Stromal cell of bone marrow (primary cell): ENCODE results near the gene EOLA2.
"Not testable (repeated sequence)": the region's sequence is repeated elsewhere in the genome, so short reads cannot be mapped to it uniquely, and the experiment has no call there.

Experiments used
- DNase-seq: peaks from one replicate; pipeline ENCODE4 v3.0.0-alpha.2; 2012; ENCODE audit warnings: low read depth

The EOLA2 gene

DNA sequence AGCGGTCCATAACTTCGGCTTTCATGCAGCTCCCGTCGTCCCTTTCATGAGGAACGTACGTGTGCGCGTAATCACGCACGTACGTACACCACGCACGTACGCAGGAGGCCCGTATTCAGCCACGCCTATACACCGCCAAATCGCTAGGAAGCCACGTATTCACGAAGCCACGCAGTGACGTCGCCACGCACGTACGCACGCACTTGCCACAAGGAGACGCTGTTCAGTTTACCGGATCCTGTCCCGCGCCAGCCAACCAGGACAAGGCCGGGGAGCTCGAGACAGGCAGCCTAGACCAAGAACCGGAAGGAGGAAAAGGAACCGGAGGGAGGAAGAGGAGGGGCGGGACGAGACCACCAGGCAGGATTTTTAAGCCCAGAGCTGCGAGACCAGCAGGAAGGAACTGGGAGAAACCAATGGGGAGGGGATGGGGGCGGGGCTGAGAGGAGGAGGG lies at the start of gene EOLA2:
Gene EOLA2, minus strand, starts transcription at position 65 of the 454 bp plus-strand sequence. CDS start 4,617 bp downstream, outside the sequence.
- peak; percentile 92 for DNase-seq

DNA sequence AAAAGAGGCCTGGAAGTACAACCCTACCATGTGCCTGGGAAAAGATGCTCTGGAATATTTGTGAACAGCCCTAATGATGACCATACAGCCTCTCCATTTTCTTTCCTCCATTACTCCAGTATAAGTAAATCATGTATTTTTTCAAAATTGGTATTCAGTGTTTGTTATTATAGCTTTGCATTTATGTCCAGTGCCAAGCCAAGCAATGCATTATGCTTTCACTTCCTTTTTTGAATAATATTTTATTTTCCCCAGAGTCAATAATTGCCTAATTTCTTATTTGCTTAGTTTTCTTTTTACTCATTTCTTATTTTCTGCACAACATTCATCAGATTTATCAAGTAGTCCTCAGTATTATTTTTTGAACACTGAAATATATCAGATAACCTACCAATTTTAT lies 49.3 kb upstream of the EOLA2 start:
- no peak for DNase-seq

DNA sequence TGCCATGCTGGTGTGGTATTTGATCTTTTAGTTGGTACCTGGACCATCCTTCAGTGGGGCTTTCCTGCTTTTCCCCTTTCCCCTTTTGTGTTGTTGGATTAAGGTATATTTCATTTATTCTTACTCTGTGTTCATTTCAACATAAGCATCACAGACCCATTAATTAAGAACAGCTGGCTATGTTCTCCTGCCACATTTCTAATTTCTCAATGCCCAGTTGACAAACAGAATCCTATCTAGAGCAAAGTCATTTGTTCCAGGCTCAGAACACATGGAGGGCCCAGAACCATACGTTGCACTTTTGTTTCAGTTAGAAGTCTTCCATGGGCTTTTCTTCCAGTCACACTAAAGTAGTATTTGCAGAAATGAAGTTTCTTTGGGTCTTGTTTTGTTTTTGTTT lies 46.1 kb upstream of the EOLA2 start:
- no peak for DNase-seq

DNA sequence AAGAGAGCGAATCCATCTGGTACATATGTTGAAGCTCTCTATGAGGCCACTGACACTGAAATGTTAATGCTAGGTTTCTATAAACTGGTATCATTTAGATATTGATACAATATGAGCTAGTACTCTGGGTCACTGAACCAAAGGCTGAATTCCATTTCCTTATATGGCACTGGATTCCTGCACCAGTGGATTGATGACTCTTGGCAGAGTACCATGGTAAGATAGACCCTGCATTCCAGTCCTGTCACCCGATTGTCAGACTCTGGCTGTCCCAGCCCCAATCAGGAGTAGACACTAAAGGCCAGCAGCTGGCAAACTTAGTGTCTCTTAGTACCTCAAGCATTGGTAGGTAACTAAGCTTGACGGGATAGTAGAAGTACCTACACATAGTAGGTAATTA lies 44.0 kb upstream of the EOLA2 start:
- no peak for DNase-seq

- DNase-seq, result no peak
These were observed 40.9 kb upstream of the EOLA2 start for GRCh38 chrX:149979126-149979644.

DNA sequence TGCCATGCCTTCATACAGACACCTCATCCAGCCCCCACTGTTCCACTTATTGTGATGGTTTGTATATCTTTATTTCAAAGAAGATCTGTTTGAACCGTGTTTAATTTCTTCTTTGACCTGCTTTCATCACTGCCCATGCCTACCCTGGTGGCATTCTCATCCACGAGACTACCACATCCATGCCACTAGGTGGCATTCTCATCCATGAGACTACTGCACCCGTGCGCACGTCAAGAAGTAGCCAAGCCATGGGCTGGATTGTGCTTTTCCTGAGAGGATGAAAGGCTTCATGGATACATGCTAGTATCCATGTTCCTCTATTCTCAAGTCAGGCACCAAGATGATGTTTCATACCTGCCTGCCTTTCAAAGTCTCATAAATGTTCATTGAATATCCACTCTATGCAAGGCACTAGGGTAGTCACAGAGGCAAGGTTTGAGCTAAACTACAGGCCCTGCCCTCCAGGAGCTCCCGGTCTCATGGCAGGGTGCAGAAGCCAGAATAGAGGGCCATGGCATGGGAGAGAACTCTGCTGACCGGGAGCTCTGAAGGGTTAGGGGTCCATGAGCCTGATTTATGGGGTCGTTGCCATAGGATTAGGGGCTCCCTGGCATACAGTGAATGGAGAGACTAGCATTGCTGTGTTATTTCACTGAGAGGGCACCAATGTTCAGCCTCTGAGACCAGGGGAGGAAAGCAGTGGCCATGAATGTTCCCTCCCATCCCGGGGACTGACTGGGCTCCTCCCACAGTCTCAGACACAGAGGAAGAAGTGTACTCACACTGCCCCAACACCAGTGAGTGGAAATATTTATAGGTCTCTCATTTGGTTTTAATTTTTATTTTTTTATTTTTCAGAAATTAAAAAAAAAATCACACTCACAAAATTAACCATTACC lies 24.8 kb upstream of the EOLA2 start:
- DNase-seq, result peak; percentile 48

- no peak for DNase-seq
These were observed 23.7 kb upstream of the EOLA2 start for GRCh38 chrX:149962010-149962409.

DNA sequence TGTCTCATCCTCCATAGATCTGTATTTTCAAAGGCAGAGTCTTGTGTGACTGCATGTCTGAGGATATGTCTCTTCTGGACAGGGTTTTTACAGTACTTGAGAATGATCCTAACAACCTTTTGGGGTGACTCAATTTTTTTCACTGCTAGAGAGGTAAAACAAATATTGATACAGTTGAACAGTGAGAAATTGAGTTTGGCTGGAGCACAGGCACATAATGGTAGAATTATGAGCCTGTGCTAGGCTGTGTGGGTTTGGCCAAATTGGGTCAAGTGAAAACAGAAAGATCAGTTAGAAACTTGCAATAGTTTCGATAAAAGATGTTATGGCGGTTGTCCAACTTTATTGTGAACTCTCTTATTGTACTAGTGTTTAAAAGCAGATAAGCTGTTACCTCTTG lies 23.3 kb upstream of the EOLA2 start:
- DNase-seq, result no peak

DNA sequence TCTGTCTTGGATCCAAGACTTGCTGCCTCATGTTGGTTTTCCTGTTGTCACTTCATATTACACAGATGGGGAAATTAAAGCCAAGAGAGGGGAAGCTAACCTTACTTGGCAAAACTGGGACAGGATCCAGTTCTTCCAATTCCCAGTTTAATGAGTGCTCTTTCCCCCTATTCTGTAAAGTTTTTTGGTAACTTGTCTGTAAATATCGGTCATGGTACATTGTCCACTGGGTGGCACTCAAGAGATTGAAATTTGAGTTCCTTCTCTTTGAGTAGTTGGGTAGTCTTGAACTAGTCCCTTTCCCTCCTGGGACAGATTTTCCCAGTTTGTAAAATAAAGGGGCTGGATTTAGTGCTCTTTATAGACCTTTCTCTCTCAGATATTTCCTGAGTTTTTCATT lies 12.4 kb upstream of the EOLA2 start:
- peak; percentile 31 for DNase-seq

DNA sequence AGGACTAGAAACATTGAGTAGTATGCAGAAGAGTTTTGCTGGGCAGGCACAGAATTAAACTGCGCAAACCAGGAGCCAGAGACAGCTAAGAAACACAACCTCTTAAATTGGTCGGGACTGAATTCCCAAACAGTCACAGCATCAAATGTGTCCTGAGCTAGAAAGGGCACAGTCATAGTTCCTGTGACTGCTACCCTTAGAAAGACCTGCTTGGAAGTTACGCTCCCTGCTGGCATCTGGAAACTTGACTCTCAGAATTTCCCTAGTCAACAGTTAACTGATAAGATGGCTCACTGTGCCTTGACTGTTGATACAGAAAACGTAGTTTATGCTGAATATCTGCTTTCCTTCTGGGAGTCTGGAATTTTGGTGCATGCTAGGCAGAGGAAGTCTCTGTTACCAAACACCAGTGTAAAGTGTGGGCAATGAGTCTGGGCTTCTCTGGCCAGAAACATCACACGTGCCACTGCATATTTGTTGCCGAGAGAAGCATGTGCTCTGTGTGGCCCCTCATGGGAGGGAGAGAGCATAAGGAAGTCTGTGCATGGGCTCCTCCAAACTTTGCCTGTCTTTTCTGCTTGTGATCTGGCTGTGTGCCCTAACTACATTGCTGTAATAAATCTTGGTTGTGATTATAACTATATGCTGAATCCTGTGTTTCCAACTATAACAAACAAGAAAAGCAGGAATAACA lies 11.6 kb upstream of the EOLA2 start:
- no peak for DNase-seq

DNA sequence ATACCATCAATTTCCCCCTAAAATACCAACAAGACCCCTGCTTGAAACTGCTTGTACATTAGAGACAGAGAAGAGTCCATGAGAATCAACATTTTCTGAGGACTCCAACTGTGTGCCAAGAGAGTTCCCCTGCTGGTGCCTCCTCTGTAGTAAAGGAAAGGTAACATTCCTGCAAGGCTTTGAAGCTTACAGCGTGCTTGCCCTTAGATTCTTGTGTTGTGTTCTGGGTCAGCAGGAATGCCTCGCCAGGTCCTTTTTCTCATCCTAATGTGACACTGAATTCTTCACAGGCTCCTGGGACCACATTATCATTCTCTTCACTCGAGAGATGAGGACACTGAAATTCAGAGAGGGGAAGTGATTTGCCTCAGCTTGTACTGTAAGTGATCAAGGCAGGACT lies 9.7 kb upstream of the EOLA2 start:
- DNase-seq, result no peak

DNA sequence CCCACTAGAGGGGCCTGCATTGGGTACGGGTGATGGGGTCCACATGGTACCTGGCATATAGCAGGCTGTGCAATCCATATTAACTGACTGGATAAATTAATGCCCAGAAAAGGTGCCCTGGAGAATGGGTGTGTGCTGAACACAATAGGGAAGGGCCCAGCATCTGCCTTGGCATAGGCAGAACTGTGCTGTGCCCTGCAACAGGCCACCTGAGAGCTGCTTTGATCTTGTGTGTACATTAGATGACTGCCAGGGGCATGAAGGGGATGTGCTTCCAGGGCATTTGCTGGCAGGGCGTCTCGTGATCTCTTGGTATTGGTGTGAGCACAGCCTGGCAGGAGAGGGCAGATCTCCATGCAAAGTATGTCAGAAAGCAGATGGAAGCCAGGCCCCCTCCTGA lies 8.6 kb upstream of the EOLA2 start:
- not testable (repeated sequence) for DNase-seq

DNA sequence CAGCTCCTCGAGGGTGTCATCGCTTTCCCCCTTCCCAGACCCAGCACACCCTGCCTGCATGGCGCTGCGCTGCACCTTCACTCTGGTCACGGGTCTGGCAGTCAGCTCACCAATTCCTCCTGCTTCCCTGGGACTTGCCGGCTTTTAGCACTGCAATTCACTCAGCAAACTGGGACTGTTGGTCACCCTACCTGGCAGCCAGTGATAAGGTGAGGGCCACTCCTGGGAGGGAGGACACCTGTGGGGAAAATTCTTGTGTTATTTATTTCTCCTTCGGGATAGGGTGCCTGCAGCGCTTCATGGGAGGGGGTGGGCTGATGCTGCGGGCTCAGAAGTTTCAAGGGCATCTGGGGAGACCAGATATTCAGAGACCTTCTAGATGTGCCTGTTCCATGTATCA lies 7.5 kb upstream of the EOLA2 start:
- not testable (repeated sequence) for DNase-seq

GRCh38 chrX:149945087-149945670 lies 6.9 kb upstream of the EOLA2 start:
- not testable (repeated sequence) for DNase-seq

- DNase-seq, result not testable (repeated sequence)
These were observed 2.4 kb upstream of the EOLA2 start for GRCh38 chrX:149940674-149941024.

GRCh38 chrX:149939905-149940673 lies 1.8 kb upstream of the EOLA2 start:
- DNase-seq, result peak; percentile 91

- no peak for DNase-seq
These were observed 1.3 kb upstream of the EOLA2 start for GRCh38 chrX:149939655-149939904.

DNA sequence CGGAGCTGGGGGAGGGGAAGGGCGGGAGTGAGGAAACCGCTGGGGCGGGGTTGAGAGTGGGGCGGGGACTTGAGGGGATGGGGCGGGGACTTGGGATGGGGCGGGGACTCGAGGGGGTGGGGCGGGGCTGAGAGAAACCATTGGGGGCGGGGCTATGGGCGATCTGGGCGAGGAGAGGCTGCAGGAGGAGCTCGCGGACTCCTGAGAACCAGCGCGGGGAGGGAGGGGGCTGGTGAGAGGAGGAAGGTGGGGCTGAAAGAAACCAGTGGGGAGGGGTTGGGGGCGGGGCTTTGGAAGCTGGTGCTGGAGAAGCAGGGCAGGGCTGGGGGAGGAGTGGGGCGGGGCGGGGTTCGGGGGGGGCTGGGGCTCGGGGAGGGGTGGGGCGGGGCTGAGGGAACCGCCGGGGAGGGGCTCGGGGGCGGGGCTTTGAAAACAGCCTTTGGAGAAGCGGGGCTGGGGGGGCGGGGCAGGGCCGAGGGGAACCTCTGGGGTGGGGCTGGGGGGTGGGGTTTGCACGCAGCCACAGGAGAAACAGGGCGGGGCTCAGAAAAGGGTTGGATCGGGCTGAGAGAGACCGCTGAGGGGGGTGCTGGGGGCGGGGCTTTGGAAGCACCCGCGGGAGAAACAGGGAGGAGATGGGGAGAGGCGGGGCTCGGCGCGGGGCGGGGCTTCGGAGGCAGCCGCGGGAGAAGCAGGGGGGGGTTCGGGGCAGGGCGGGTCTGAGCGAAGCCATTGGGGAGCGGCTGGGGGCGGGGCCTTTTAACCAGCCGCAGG lies 777 bp upstream of the EOLA2 start:
- peak; percentile 79 for DNase-seq

GRCh38 chrX:149937871-149938426 lies 342 bp downstream of the EOLA2 start:
- DNase-seq, result no peak

GRCh38 chrX:149937328-149937727 lies 963 bp downstream of the EOLA2 start:
- DNase-seq, result not testable (repeated sequence)

- DNase-seq, result not testable (repeated sequence)
These were observed 4.7 kb downstream of the EOLA2 start for GRCh38 chrX:149933547-149933946.
